Smooth muscle cell of bladder (primary cell): ENCODE results near the gene TBL1XR1. TPM values are rescaled to one million over a fixed set of nuclear protein-coding genes. Genes with fewer than 3 reads are reported as not detected.

ENCODE experiments used
- total RNA-seq: library from RNA; depleted of rRNA; stranded (reverse); fragments of >200 nt; gene quantifications from 2 replicates; pipeline ENCODE4 v1.2.3, GENCODE V29; 2014

Gene TBL1XR1
- total RNA-seq, result 253 and 387 TPM in 2 replicates

GRCh38 chr3:177197041-177197726, at the start of gene TBL1XR1:
TSS of gene TBL1XR1 (minus strand) at chr3:177197482. CDS start at chr3:177064977, 132,505 bp downstream.

